B cell (primary cell): ENCODE results near the gene DNAAF5.

ENCODE experiments used
- CTCF ChIP-seq: fragments of 200-600 bp; IDR thresholded peaks from one replicate; pipeline ENCODE4 v1.8.0; 2022; ENCODE audit warnings: antibody characterized with exemption, mild to moderate bottlenecking
- EZH2 ChIP-seq: IDR thresholded peaks from 2 replicates; pipeline ENCODE4 v1.6.1; 2012; ENCODE audit warnings: borderline replicate concordance, low read depth, mild to moderate bottlenecking, moderate library complexity, low read length; ENCODE audit not compliant: insufficient read depth, poor library complexity, severe bottlenecking

GRCh38 chr7:767941-768731 lies 41.6 kb downstream of the DNAAF5 start:
- TF ChIP-seq CTCF (no peak), EZH2 (no peak)
